Testis (tissue), 2 donors: ENCODE results near the gene RUVBL2.

Source experiments
- CTCF ChIP-seq, 3 experiments: fragments of 450-650 bp in 2 of 3; fragments of 200-600 bp in 1 of 3; sonication (generic) in 1 of 3; IDR thresholded peaks; one replicate each; pipeline ENCODE4 v1.5.1; 2016 to 2019; ENCODE audit warnings: antibody characterized with exemption in 3 of 3, mild to moderate bottlenecking in 2 of 3, moderate library complexity in 1 of 3
- POLR2A ChIP-seq: fragments of 450-650 bp; IDR thresholded peaks from one replicate; pipeline ENCODE4 v1.6.1; 2017; ENCODE audit warnings: antibody characterized with exemption, mild to moderate bottlenecking, moderate library complexity

GRCh38 chr19:48970139-48970766 is 23.4 kb upstream of the RUVBL2 start:
- TF ChIP-seq CTCF (IDR thresholded peaks at IDR 0.05) (no peak), POLR2A (no peak)
